K562 (cell line): ENCODE data around the gene DUSP19. TPM values are rescaled to one million over a fixed set of nuclear protein-coding genes. Genes with fewer than 3 reads are reported as not detected.

Source experiments
- ATAC-seq: fragments of 200-7000 bp; cut with Tn5 transposase; 3 replicates; pipeline ENCODE4 v1.9.1; 2020; ENCODE audit warnings: moderate library complexity
- BruUV-seq: library from RNA; stranded (reverse); fragments of 400-500 nt; replicated peaks from 2 replicates; lab custom pipeline; 2021; lab: Mats Ljungman, UMichigan
- CTCF ChIA-PET: fragments of 300-600 bp; formaldehyde crosslinking; extraction: SDS; loops from one replicate; lab custom pipeline; 2021; ENCODE audit warnings: low intra/inter-chr PET ratio; lab: Yijun Ruan, JAX
- POLR2A ChIA-PET: fragments of 300-600, 350-650 bp; sonication (Branson Sonifier 250); formaldehyde crosslinking; extraction: SDS; loops from one replicate; lab custom pipeline; 2021; ENCODE audit warnings: antibody characterized with exemption, inconsistent platforms; lab: Yijun Ruan, JAX
- DNase-seq, 4 experiments: peaks; one replicate each; pipeline versions ENCODE4 v3.0.0 to v3.0.0-alpha.2; 2011 to 2018; ENCODE audit warnings: low spot score in 3 of 4, mixed read lengths in 3 of 4; ENCODE audit errors: extremely low read depth in 1 of 4
- FAIRE-seq: peaks from 2 replicates; lab custom pipeline; 2011; peaks lifted over from hg19 to GRCh38; lab: Jason Lieb, UNC
- H2AFZ ChIP-seq: 2 replicates; pipeline ENCODE4 v1.6.0; 2011; ENCODE audit warnings: low read depth, low read length, control low read depth, inconsistent platforms
- H3K27ac ChIP-seq: fragments of 200-600 bp; 3 replicates; pipeline ENCODE4 v1.8.0; 2011; ENCODE audit warnings: low read depth, mild to moderate bottlenecking, control low read depth, inconsistent platforms, low read length, moderate library complexity, mixed read lengths; ENCODE audit errors: extremely low read depth
- H3K27me3 ChIP-seq, 2 experiments: fragments of 300-600 bp in 1 of 2; 2 replicates in 1 of 2; 3 replicates in 1 of 2; pipeline versions ENCODE4 v1.6.0 to v1.8.0; 2011; ENCODE audit warnings: inconsistent platforms in 2 of 2, low read length in 2 of 2, mild to moderate bottlenecking in 1 of 2, mixed read lengths in 1 of 2, moderate library complexity in 1 of 2; ENCODE audit not compliant: control insufficient read depth in 2 of 2, insufficient read depth in 2 of 2
- H3K36me3 ChIP-seq: fragments of 300-600 bp; 3 replicates; pipeline ENCODE4 v1.8.0; 2011; ENCODE audit warnings: mild to moderate bottlenecking, low read length, inconsistent platforms; ENCODE audit not compliant: control insufficient read depth, insufficient read depth
- H3K4me1 ChIP-seq, 2 experiments: fragments of 200-600 bp in 1 of 2; replicated peaks in 1 of 2; 2 replicates in 1 of 2; 3 replicates in 1 of 2; pipeline versions ENCODE4 v1.5.1 to v1.8.0; 2011; ENCODE audit warnings: inconsistent platforms in 2 of 2, low read length in 2 of 2, mild to moderate bottlenecking in 1 of 2, mixed read lengths in 1 of 2, moderate library complexity in 1 of 2; ENCODE audit not compliant: control insufficient read depth in 2 of 2, insufficient read depth in 2 of 2
- H3K4me2 ChIP-seq: 2 replicates; pipeline ENCODE4 v1.6.1; 2011; ENCODE audit warnings: low read length, control low read depth, inconsistent platforms, mixed read lengths; ENCODE audit not compliant: insufficient read depth
- H3K4me3 ChIP-seq: fragments of 200-600 bp; sonication (generic), shearing (Covaris generic); 2 replicates; pipeline ENCODE4 v1.5.1; 2016; ENCODE audit warnings: control low read depth, inconsistent platforms
- H3K79me2 ChIP-seq: fragments of 200-600 bp; 3 replicates; pipeline ENCODE4 v1.8.0; 2011; ENCODE audit warnings: low read length, inconsistent platforms; ENCODE audit not compliant: control insufficient read depth, insufficient read depth
- H3K9ac ChIP-seq, 2 experiments: 2 replicates each; pipeline versions ENCODE4 v1.6.0 to v1.6.1; 2011; ENCODE audit warnings: low read depth in 2 of 2, low read length in 2 of 2, control low read depth in 1 of 2, inconsistent platforms in 1 of 2, mild to moderate bottlenecking in 1 of 2, mixed read lengths in 1 of 2; ENCODE audit not compliant: insufficient read depth in 1 of 2
- H3K9me1 ChIP-seq: one replicate; pipeline ENCODE4 v1.6.0; 2011; ENCODE audit warnings: inconsistent platforms, mild to moderate bottlenecking, low read length, moderate library complexity; ENCODE audit not compliant: control insufficient read depth, insufficient read depth
- H3K9me3 ChIP-seq: replicated peaks from 2 replicates; pipeline ENCODE4 v1.5.1; 2011; ENCODE audit warnings: low read depth, low read length, inconsistent platforms; ENCODE audit not compliant: control insufficient read depth, insufficient read depth
- H4K20me1 ChIP-seq: replicated peaks from 2 replicates; pipeline ENCODE4 v1.6.1; 2011; ENCODE audit warnings: low read length, inconsistent platforms, mixed read lengths; ENCODE audit not compliant: control insufficient read depth, insufficient read depth
- POLR2H ChIP-seq: IDR thresholded peaks from 2 replicates; pipeline ENCODE4 v1.6.1; 2016; ENCODE audit warnings: missing genetic modification characterization, low read depth, mild to moderate bottlenecking, control low read depth, missing compliant biosample characterization, moderate library complexity
- WGBS: fragments of 100-300 bp; shearing (Covaris generic); methylation state at CpG from one replicate; pipeline ENCODE4 v1.1.6; 2016; ENCODE audit warnings: low coverage, mixed read lengths; ENCODE audit not compliant: insufficient coverage; ENCODE audit errors: missing lambda C conversion rate; 5-methylcytosine and 5-hydroxymethylcytosine counted together
- in situ Hi-C: fragments of 300-500 bp; cut with MboI; formaldehyde crosslinking; loops from 4 replicates; pipeline ENCODE4 v1.15.0; 2018; ENCODE audit warnings: inconsistent platforms, mixed read lengths
- intact Hi-C: fragments of 100-400 bp; cut with micrococcal nuclease; formaldehyde crosslinking; loops from 2 replicates; pipeline ENCODE4 v1.14.2; 2022
- polyA plus RNA-seq, 8 experiments: library from polyadenylated mRNA; depleted of rRNA in 4 of 8; stranded (reverse) in 5 of 8; unstranded in 3 of 8; fragments of >200 nt; fragmentation: Nextera tagmentation in 2 of 8; fragmentation: Illumina TruSeq in 1 of 8; extraction: Ambion mirVana in 2 of 8; extraction: Trizol in 1 of 8; gene quantifications; 2 replicates each; pipeline versions ENCODE4 v1.2.1 to v1.2.3, GENCODE V29; 2011 to 2014; ENCODE audit warnings: inconsistent platforms in 1 of 8, missing spikeins in 1 of 8
- total RNA-seq, 7 experiments: library from RNA; depleted of rRNA in 6 of 7; stranded (reverse); fragments of >200 nt in 6 of 7; fragmentation: Illumina TruSeq in 2 of 7; extraction: Trizol in 2 of 7; gene quantifications; 2 replicates each; pipeline versions ENCODE4 v1.2.1 to v1.2.3, GENCODE V29; 2011 to 2021; ENCODE audit warnings: low replicate concordance in 1 of 7
- TF ChIP-seq, protein P1 (sequence below): fragments of 200-800 bp; sonication (Bioruptor generic); IDR thresholded peaks from 2 replicates; pipeline ENCODE4 v1.6.1; 2017; ENCODE audit warnings: missing genetic modification characterization, missing compliant biosample characterization
- TF ChIP-seq, protein P2 (sequence below): fragments of 450-650 bp; IDR thresholded peaks from 2 replicates; pipeline ENCODE4 v1.6.1; 2016; ENCODE audit warnings: antibody characterized with exemption

Gene DUSP19
- total and polyA plus RNA-seq, 9 of the 15 experiments (the other 6 are each of a cell fraction or from before 2014, with no cell fraction given): 1.6 to 6.3 (median 3.1) TPM

DNA sequence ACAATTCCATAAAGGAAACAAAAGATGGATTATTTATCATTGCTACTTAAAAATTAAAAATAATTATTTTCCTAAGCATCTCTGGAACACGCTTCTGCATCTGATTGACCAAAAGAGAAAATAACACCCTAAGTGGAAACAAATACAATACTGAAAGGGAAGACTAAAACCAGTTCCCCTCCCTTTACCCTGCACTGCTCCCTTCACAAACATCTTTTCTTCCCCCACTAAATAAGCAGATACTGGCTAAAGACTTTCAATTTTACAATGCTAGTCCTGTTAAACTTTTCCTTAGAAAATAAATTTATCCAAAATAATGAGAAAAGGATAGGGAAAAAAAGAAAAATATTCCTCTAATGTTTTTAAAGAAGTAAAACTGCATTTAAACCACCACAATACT lies 44.6 kb upstream of the DUSP19 start:
- H3K9me1 ChIP-seq: no peaks in the 10 kb centered on the region
- peak overlapping the region in 1 of 2 experiments; percentile 82; a peak in 1 of 4 replicates for H3K9ac ChIP-seq
- FAIRE-seq: no peak
- H3K36me3 ChIP-seq: peaks cover 3% of the 10 kb centered on the region; the same call in 1 of the 3 replicates
- peaks cover 19 to 31% of the 10 kb centered on the region in 2 experiments for H3K4me1 ChIP-seq
- H2AFZ ChIP-seq: no peak overlapping the region
- CTCF ChIA-PET: no interaction called here
- no peak overlapping the region for H3K4me2 ChIP-seq
- no peaks in the 10 kb centered on the region for H3K9me3 ChIP-seq
- DNase-seq: no peak
- H3K4me3 ChIP-seq: no peak overlapping the region
- 47% methylated on average over 1 of the region's 1 CpG for WGBS
- peaks cover 92% of the 10 kb centered on the region for H3K79me2 ChIP-seq
- TF ChIP-seq, protein P1, sequence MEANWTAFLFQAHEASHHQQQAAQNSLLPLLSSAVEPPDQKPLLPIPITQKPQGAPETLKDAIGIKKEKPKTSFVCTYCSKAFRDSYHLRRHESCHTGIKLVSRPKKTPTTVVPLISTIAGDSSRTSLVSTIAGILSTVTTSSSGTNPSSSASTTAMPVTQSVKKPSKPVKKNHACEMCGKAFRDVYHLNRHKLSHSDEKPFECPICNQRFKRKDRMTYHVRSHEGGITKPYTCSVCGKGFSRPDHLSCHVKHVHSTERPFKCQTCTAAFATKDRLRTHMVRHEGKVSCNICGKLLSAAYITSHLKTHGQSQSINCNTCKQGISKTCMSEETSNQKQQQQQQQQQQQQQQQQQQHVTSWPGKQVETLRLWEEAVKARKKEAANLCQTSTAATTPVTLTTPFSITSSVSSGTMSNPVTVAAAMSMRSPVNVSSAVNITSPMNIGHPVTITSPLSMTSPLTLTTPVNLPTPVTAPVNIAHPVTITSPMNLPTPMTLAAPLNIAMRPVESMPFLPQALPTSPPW (CRISPR knock-in tag): 0 out of 2 replicates have a peak, but pooled peaks have one; percentile 10
- 0 out of 2 replicates have a peak, but pooled peaks have one; percentile 10 for TF ChIP-seq POLR2H (tag)
- TF ChIP-seq, protein P2, sequence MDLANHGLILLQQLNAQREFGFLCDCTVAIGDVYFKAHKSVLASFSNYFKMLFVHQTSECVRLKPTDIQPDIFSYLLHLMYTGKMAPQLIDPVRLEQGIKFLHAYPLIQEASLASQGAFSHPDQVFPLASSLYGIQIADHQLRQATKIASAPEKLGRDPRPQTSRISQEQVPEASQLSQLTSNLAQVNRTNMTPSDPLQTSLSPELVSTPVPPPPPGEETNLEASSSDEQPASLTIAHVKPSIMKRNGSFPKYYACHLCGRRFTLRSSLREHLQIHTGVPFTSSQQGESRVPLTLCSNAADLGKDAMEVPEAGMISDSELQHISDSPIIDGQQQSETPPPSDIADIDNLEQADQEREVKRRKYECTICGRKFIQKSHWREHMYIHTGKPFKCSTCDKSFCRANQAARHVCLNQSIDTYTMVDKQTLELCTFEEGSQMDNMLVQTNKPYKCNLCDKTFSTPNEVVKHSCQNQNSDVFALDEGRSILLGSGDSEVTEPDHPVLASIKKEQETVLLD: no peak
- in situ Hi-C loops: no loop called here
- intact Hi-C loops: no loop called here
- H4K20me1 ChIP-seq: no peaks in the 10 kb centered on the region; the same call in 1 of the 2 replicates
- no peaks in the 10 kb centered on the region for H3K27me3 ChIP-seq
- BruUV-seq: no TSS peak
- peak overlapping the region; percentile 5; the same call in 1 of the 3 replicates for H3K27ac ChIP-seq
- POLR2A ChIA-PET: interaction anchor here (1.3 kb wide), 1 partner anchor 12 kb away, joined by 5 read pairs; no protein-coding TSS in a partner anchor
- no peak for ATAC-seq
